Activated CD8-positive, alpha-beta memory T cell treated with anti-CD3 and anti-CD28 coated beads for 24 hours (primary cell): Measurements from ENCODE around the gene CHN1.
A peak's percentile ranks its signal among the peaks of the same experiment; 100 is the strongest.

Source experiments
- DNase-seq: peaks from one replicate; pipeline ENCODE4 v3.0.0-alpha.2; 2020

Gene CHN1

GRCh38 chr2:174780856-174781255 is 224.3 kb downstream of the CHN1 start:
- DNase-seq, result no peak

- no peak for DNase-seq
Observed at GRCh38 chr2:174780191-174780840, 224.9 kb downstream of the CHN1 start.

- DNase-seq, result no peak
Observed at GRCh38 chr2:174779361-174779928, 225.7 kb downstream of the CHN1 start.

- DNase-seq, result peak; percentile 82
Observed at GRCh38 chr2:174778085-174778981, 226.8 kb downstream of the CHN1 start.

- DNase-seq, result no peak
Observed at GRCh38 chr2:174777347-174778084, 227.7 kb downstream of the CHN1 start.

GRCh38 chr2:174776675-174777074 is 228.5 kb downstream of the CHN1 start:
- no peak for DNase-seq

GRCh38 chr2:174776223-174776622 is 229.0 kb downstream of the CHN1 start:
- DNase-seq, result no peak

GRCh38 chr2:174775571-174775980 is 229.6 kb downstream of the CHN1 start:
- DNase-seq, result no peak

- DNase-seq, result no peak
Observed at GRCh38 chr2:174774886-174775285, 230.3 kb downstream of the CHN1 start.

GRCh38 chr2:174773215-174773614 is 232.0 kb downstream of the CHN1 start:
- DNase-seq, result no peak

GRCh38 chr2:174772472-174772801 is 232.7 kb downstream of the CHN1 start:
- DNase-seq, result no peak

GRCh38 chr2:174771631-174772471 is 233.3 kb downstream of the CHN1 start:
- DNase-seq, result peak; percentile 76

GRCh38 chr2:174771136-174771535 is 234.0 kb downstream of the CHN1 start:
- no peak for DNase-seq

GRCh38 chr2:174768557-174768956 is 236.6 kb downstream of the CHN1 start:
- DNase-seq, result no peak

GRCh38 chr2:174766271-174766670 is 238.9 kb downstream of the CHN1 start:
- no peak for DNase-seq

GRCh38 chr2:174765576-174765975 is 239.6 kb downstream of the CHN1 start:
- DNase-seq, result no peak

- peak; percentile 37 for DNase-seq
Observed at GRCh38 chr2:174764280-174765255, 240.6 kb downstream of the CHN1 start, which contains the start of gene CHRNA1. Gene CHRNA1 (minus strand): TSS chr2:174764472. CDS start chr2:174764394, 78 bp downstream.

- DNase-seq, result no peak
Observed at GRCh38 chr2:174763780-174764179, 241.4 kb downstream of the CHN1 start.

GRCh38 chr2:174762464-174762863 is 242.7 kb downstream of the CHN1 start:
- no peak for DNase-seq

- DNase-seq, result peak; percentile 19
Observed at GRCh38 chr2:174761837-174762236, 243.3 kb downstream of the CHN1 start.
